ENCODE results near the gene PDE4D. TPM values are rescaled to one million over a fixed set of nuclear protein-coding genes. Genes with fewer than 3 reads are reported as not detected.

The PDE4D gene
- total RNA-seq, 1 donor, result 12.7 TPM

DNA sequence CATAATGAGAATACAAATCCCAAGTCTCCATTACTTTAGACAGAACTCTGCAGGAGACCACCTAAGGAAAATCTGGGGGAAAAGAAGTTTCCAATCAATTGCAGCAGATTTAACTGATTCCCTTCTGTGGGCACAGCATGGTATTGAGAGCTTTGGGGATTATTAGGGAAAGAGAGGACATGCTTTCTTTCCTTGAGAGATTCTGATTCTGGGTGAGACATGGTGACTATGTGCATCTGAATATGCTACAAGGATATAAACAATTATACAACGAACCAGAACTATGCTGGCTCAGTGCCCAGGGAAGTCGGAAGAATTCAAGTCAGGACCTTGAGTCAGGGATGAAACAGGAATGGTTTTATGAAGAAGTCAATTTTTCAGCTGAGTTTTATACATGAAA is 183.7 kb downstream of the PDE4D start:
- TF ChIP-seq, protein P1, sequence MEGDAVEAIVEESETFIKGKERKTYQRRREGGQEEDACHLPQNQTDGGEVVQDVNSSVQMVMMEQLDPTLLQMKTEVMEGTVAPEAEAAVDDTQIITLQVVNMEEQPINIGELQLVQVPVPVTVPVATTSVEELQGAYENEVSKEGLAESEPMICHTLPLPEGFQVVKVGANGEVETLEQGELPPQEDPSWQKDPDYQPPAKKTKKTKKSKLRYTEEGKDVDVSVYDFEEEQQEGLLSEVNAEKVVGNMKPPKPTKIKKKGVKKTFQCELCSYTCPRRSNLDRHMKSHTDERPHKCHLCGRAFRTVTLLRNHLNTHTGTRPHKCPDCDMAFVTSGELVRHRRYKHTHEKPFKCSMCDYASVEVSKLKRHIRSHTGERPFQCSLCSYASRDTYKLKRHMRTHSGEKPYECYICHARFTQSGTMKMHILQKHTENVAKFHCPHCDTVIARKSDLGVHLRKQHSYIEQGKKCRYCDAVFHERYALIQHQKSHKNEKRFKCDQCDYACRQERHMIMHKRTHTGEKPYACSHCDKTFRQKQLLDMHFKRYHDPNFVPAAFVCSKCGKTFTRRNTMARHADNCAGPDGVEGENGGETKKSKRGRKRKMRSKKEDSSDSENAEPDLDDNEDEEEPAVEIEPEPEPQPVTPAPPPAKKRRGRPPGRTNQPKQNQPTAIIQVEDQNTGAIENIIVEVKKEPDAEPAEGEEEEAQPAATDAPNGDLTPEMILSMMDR (IDR thresholded peaks at IDR 0.05; ENCODE audit: insufficient read depth, low read length), result no peak
- peak; percentile 22 for DNase-seq (ENCODE audit: low read depth)
- H3K4me3 ChIP-seq (ENCODE audit: low read depth, low read length), result no peak overlapping the region

DNA sequence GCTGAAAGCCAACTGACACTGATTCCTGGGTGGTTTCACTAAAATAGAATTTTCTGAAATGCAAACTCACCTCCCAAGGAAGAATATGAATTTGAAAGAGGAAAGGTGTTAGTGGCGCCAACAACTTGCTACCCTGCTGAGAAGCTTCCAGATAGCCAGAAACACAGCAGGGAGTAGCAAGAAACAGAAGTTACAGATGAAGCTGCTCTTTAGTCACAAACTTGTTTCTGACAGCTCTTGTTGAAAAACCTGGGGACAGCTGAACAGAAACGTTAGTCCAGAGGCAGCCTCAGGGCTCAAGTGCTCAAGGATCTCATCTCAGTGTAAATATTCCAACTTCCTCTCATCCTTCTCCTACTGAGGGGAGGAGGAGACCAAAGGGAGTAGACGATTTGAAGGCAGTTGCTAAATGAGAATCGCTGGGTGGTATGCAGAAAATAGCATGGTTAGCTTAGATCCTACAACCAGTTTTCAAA is 184.1 kb downstream of the PDE4D start:
- TF ChIP-seq, protein P1 (IDR thresholded peaks at IDR 0.05; ENCODE audit: insufficient read depth, low read length), result no peak
- DNase-seq (ENCODE audit: low read depth), result no peak
- no peak overlapping the region for H3K4me3 ChIP-seq (ENCODE audit: low read depth, low read length)

DNA sequence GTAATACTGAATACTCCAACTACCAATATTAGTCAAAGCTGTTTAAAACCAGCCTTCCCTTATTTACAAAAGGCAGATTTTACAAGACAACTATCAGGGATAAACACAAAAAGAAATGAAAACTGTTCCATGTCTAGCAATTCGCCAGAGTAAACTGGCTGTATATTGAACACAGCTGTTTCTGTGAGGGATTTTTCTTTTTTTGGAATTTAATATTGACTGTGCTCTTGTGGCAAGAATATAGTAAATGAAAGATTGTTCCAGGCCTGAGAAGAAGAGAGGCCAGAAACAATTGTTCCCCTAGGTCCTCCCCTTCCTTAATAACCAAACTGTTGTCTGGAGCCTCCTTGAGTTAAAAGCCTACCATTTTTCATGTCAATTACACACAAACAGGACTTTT is 188.6 kb downstream of the PDE4D start:
- TF ChIP-seq, protein P1 (IDR thresholded peaks at IDR 0.05; ENCODE audit: insufficient read depth, low read length), result no peak
- no peak for DNase-seq (ENCODE audit: low read depth)
- H3K4me3 ChIP-seq (ENCODE audit: low read depth, low read length), result no peak overlapping the region

DNA sequence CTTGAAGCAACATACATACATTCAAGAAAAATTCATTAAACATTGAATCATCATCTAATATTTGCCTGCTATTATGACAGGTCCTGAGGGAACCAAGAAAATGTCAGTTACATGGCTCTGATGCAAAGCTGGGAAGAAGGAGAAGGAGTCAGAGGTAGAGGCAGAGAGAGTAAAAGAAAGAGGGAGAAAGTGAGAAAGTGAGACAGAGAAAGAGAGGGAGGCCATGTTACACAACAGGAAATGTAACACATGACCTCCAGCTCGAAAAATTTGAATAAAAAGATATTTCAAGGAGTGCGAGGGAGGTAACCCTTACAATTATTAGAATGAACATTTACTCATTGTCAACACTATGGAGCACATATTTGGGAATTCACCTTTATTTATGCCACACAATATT is 189.7 kb downstream of the PDE4D start:
- DNase-seq (ENCODE audit: low read depth), result no peak
- TF ChIP-seq, protein P1 (IDR thresholded peaks at IDR 0.05; ENCODE audit: insufficient read depth, low read length), result no peak
- no peak overlapping the region for H3K4me3 ChIP-seq (ENCODE audit: low read depth, low read length)

DNA sequence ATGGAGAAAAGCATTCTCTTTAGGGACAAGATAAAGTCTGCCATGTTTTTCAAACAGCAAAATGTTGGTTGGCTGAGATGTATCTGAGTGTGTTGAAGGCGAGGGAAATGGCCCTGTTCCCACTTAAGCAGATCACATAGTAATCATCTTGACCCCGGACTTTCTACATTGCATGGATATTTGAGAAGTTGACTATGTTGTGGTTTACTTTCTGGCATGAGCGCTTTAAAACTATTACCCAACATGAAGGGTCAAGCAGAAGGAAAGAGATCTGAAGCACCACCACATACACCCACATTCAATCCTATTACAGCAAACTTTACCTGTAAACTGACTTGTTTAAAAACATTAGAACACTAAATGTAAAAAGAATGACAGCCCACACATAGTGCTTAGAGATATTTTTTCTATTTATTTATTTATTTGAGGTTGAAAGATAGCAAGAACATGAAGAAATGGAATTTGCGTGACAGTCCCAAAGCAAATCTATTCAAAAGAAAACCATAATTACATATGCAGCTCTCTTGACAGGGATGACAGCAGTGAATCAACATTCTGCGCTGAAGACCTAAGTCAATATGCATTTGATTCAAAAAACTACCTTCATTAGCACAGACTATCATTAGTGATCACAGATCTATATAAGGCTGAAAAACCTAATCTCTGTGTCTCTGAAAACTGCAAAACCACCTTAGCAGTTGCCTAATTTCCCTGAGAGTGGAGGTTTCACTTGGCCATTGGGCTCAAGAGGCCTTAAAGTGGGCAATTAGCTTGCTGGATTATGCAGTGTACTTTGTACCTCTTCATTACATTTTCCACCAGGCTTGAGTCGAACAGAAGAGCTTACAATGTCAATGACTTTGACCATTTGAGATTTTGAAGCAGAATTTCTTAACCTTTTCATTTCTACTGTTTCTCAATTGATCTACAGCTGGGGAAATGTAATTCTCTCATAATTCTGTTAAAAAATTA is 195.0 kb downstream of the PDE4D start:
- DNase-seq (ENCODE audit: low read depth), result no peak
- H3K4me3 ChIP-seq (ENCODE audit: low read depth, low read length), result no peak overlapping the region

DNA sequence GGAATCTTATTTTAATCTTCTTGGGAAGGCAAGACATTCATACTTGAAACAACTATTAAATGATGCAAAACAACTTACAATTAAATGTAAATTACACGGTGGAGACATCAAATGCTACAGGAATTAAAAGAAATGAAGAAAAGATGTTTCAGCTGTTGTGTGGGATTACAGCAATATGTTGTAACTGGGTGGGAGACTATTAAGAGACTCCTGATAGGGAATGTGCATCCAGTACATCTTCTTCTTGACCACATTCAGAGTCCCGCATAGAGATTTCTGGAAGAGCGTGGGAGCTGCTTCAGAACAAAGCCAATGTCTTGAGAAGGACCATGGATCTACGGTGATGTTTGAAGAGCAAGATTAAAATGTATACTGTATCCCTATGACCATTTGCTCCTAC is 199.1 kb downstream of the PDE4D start:
- no peak overlapping the region for H3K4me3 ChIP-seq (ENCODE audit: low read depth, low read length)
- TF ChIP-seq, protein P1 (IDR thresholded peaks at IDR 0.05; ENCODE audit: insufficient read depth, low read length), result no peak
- no peak for DNase-seq (ENCODE audit: low read depth)

More for the DNA sequence above, 195.0 kb downstream of the PDE4D start:
- TF ChIP-seq, protein P1 (IDR thresholded peaks at IDR 0.05; ENCODE audit: insufficient read depth, low read length), result no peak

All from fibroblast of the aortic adventitia (primary cell).